Tibial nerve (tissue), 4 donors: ENCODE data around the gene ADGRG4.

Source experiments
- EP300 ChIP-seq, 2 donors: sonication (generic); formaldehyde crosslinking; IDR thresholded peaks; one replicate each; pipeline ENCODE4 v1.6.1; 2017; ENCODE audit warnings: antibody characterized with exemption in 2 of 2, mild to moderate bottlenecking in 1 of 2
- TF ChIP-seq, protein P1 (sequence below), 5 experiments: fragments of 200-600 bp in 3 of 5; fragments of 450-650 bp in 2 of 5; sonication (generic) in 3 of 5; IDR thresholded peaks; one replicate each; pipeline ENCODE4 v1.5.1; 2016 to 2019; ENCODE audit warnings: antibody characterized with exemption in 5 of 5, mild to moderate bottlenecking in 3 of 5, moderate library complexity in 2 of 5

GRCh38 chrX:136344320-136344719 lies 43.6 kb downstream of the ADGRG4 start:
- TF ChIP-seq, protein P1, sequence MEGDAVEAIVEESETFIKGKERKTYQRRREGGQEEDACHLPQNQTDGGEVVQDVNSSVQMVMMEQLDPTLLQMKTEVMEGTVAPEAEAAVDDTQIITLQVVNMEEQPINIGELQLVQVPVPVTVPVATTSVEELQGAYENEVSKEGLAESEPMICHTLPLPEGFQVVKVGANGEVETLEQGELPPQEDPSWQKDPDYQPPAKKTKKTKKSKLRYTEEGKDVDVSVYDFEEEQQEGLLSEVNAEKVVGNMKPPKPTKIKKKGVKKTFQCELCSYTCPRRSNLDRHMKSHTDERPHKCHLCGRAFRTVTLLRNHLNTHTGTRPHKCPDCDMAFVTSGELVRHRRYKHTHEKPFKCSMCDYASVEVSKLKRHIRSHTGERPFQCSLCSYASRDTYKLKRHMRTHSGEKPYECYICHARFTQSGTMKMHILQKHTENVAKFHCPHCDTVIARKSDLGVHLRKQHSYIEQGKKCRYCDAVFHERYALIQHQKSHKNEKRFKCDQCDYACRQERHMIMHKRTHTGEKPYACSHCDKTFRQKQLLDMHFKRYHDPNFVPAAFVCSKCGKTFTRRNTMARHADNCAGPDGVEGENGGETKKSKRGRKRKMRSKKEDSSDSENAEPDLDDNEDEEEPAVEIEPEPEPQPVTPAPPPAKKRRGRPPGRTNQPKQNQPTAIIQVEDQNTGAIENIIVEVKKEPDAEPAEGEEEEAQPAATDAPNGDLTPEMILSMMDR (IDR thresholded peaks at IDR 0.05): no peak
- no peak for TF ChIP-seq EP300 (IDR thresholded peaks at IDR 0.05)
